Left ventricle myocardium superior (tissue), 1 donor: ENCODE data around the gene EEF2K. TPM values are rescaled to one million over a fixed set of nuclear protein-coding genes. Genes with fewer than 3 reads are reported as not detected.
A peak's percentile ranks its signal among the peaks of the same experiment; 100 is the strongest.

ENCODE experiments used
- ATAC-seq: fragments of 200-7000 bp; cut with Tn5 transposase; one replicate; pipeline ENCODE4 v1.9.1; 2020; ENCODE audit warnings: mild to moderate bottlenecking, moderate library complexity
- DNase-seq: peaks from one replicate; pipeline ENCODE4 v3.0.0-alpha.2; 2020
- intact Hi-C: fragments of 100-400 bp; cut with micrococcal nuclease; formaldehyde crosslinking; loops from one replicate; pipeline ENCODE4 v1.11.0; 2022
- total RNA-seq: library from RNA; stranded (reverse); fragmentation: NEBNext Ultra II Directional; extraction: Animal tissue kit (Norgen Biotek cat#: 25700); gene quantifications from one replicate; pipeline ENCODE4 v1.2.1, GENCODE V29; 2021
- donor health status: DM: no; HTN: yes; CAD: no; lungs with severe emphysema.

The EEF2K gene
- total RNA-seq, 1 donor from 2014 or later, result 29.9 TPM

- intact Hi-C loops, result no loop called here
- no peak for DNase-seq
- ATAC-seq, result no peak
Measured at GRCh38 chr16:22322021-22322471, 116.0 kb downstream of the EEF2K start.

- ATAC-seq, result no peak
Measured at GRCh38 chr16:22322741-22323140, 116.7 kb downstream of the EEF2K start.

GRCh38 chr16:22323173-22323958 is 117.3 kb downstream of the EEF2K start:
- ATAC-seq (no peak), DNase-seq (no peak)
- intact Hi-C loops, result no loop called here

More at GRCh38 chr16:22322741-22323140, 116.7 kb downstream of the EEF2K start:
- DNase-seq, result no peak
- intact Hi-C loops, result no loop called here

- intact Hi-C loops, result no loop called here
- DNase-seq (no peak), ATAC-seq (no peak)
Measured at GRCh38 chr16:22323959-22324786, 118.1 kb downstream of the EEF2K start.

- intact Hi-C loops, result no loop called here
- DNase-seq (no peak), ATAC-seq (no peak)
Measured at GRCh38 chr16:22324787-22325597, 118.9 kb downstream of the EEF2K start.

- intact Hi-C loops, result no loop called here
Measured at GRCh38 chr16:22325598-22326368, 119.7 kb downstream of the EEF2K start.

GRCh38 chr16:22326369-22326652 is 120.2 kb downstream of the EEF2K start:
- no peak for DNase-seq
- intact Hi-C loops, result no loop called here
- no peak for ATAC-seq

More at GRCh38 chr16:22325598-22326368, 119.7 kb downstream of the EEF2K start:
- DNase-seq, result no peak
- ATAC-seq, result no peak

- ATAC-seq (no peak), DNase-seq (no peak)
- intact Hi-C loops, result no loop called here
Measured at GRCh38 chr16:22326771-22327445, 120.8 kb downstream of the EEF2K start.

GRCh38 chr16:22327446-22327775 is 121.3 kb downstream of the EEF2K start:
- ATAC-seq, result no peak
- DNase-seq, result no peak
- intact Hi-C loops, result no loop called here

GRCh38 chr16:22328081-22328725 is 122.1 kb downstream of the EEF2K start:
- DNase-seq (no peak), ATAC-seq (no peak)
- intact Hi-C loops, result no loop called here

GRCh38 chr16:22329199-22329695 is 123.2 kb downstream of the EEF2K start:
- DNase-seq (no peak), ATAC-seq (no peak)
- intact Hi-C loops, result no loop called here

- ATAC-seq, result no peak
- no peak for DNase-seq
- intact Hi-C loops, result no loop called here
Measured at GRCh38 chr16:22330326-22330725, 124.2 kb downstream of the EEF2K start.

- DNase-seq (no peak), ATAC-seq (peak; percentile 67)
- intact Hi-C loops, result no loop called here
Measured at GRCh38 chr16:22333457-22333994, 127.4 kb downstream of the EEF2K start.

GRCh38 chr16:22335668-22336246 is 129.7 kb downstream of the EEF2K start:
- intact Hi-C loops, result no loop called here
- DNase-seq (no peak), ATAC-seq (no peak)

GRCh38 chr16:22336581-22336980 is 130.5 kb downstream of the EEF2K start:
- intact Hi-C loops, result no loop called here
- ATAC-seq (no peak), DNase-seq (no peak)

GRCh38 chr16:22337045-22337444 is 131.0 kb downstream of the EEF2K start:
- intact Hi-C loops, result no loop called here
- ATAC-seq (no peak), DNase-seq (no peak)
